Measurements from ENCODE around the gene MOSMO.
"Not testable (repeated sequence)": the region's sequence is repeated elsewhere in the genome, so short reads cannot be mapped to it uniquely, and the experiment has no call there.

MOSMO gene

DNA sequence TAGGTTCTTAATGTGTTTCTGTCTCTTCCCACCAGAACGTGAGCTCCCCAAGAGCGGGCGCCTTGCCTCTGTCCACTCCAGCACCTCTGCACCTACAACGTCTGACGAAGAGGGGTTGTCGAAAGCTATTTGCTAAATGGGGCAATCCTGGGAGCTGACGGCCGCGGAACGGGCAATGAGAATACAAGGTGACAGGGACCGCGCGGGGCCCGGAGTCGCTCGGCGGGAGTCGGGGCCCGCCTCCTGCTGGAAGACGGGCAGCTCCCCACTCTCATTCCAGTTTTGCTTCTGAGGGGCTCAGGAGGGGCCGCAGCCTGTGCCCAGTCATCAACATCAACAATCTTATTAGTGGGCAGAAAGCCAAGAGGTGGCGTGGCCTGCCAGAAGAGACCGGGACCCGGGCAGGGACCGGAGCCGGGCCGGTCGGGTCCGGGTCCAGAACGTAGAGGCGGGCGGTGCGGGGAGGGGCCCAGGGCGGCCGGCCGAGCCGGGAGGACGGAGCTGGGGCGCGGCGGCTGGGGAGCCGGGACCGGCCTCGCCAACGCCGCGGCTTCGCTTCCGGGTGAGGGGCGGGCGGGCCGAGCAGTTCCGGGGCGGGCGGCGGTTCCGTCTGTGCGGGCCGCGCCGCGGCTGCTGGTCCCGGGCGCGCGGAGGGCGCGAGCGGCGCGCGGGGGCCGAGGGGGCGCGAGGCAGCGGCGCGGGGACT lies at the start of gene MOSMO:
Gene MOSMO, plus strand, starts transcription at position 603 of the 706 bp plus-strand sequence. CDS start 191 bp downstream, outside the sequence.
- peak; percentile 79 for DNase-seq

DNA sequence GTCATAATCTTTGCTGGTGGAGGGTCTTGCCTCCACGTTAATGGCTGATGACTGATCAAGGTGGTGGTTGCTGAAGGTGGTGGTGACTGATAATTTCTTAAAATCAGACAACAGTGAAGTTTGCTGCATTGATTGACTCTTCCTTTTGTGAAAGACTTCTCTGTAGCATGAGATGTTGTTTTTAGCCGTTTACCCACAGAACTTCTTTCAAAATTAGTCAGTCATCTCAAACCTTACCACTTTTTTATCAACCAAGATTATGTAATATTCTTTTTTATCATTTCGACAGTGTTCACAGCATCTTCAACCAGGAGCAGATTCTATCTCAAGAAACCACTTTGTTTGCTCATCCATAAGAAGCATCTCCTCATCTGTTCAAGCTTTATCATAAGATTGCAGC lies 48.9 kb upstream of the MOSMO start:
- peak; percentile 73 for DNase-seq

DNA sequence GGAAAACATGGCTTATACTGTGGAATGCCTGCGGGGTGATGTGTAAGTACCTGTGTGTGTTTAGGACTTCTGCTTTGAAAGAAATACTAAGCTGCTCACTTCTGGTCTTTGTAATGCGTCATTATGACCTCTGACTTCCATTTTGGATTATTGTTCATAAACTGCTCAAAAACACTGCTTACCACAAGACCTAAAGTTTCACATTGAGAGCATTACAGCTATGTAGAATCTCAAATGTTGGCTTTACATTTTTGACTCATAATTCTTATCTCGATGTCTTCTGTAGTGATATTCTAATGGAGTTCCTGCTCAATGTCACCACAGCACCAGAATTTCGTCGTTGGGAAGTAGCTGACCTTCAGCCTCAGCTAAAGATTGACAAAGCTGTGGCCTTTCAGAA lies 45.4 kb upstream of the MOSMO start:
- no peak for DNase-seq

DNA sequence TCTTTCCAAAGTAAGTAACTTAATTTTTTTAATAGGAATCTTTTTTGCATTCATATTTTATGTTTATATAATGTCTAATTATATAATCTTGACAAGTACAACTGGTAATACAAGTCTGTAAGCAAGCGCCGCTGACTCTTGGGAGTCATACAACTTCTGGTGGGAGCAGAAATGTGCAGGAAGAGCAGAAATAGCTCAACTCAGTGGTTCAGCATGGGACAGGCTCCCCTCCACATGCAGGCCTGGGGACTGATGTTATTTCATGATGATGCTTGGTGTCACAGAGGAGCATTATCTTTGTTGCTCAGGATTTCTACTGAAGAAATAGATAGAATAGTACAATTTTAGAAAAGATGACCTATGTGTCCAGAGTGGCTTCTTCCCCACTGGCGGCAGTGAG lies 44.0 kb upstream of the MOSMO start:
- DNase-seq, result no peak

DNA sequence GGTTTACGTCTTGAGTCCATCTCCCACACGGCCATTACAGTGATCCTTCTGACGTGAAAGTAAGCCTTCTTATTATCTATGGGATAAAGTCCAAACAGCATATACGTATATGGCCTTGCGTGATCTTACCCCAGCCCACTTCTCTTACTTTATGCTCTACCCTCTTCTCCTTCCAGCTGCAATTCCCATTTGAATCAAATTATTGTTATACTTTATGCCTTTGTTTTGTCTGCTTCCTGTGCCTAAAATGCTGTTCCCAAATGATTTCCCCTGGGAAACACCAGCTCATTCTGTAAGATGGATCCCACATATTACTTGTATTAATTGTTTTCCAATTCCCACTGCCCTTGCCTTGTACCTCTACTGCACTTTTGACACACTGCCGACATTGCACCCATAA lies 43.6 kb upstream of the MOSMO start:
- DNase-seq, result no peak

DNA sequence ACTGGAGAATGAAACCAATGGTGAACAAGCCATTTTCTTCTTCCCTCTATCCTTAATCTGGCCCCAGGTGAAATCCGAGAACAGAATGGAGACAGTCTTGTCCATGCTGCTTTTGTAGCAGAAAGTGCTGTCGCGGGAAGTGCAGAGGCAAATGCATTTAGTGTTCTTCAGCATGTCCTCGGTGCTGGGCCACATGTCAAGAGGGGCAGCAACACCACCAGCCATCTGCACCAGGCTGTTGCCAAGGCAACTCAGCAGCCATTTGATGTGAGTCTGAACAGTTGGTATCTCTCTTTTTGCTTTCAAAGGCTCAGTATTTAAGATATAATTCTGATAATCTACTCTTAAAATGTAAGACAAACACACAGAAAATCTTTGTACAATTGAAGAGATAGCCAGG lies 36.1 kb upstream of the MOSMO start:
- no peak for DNase-seq

DNA sequence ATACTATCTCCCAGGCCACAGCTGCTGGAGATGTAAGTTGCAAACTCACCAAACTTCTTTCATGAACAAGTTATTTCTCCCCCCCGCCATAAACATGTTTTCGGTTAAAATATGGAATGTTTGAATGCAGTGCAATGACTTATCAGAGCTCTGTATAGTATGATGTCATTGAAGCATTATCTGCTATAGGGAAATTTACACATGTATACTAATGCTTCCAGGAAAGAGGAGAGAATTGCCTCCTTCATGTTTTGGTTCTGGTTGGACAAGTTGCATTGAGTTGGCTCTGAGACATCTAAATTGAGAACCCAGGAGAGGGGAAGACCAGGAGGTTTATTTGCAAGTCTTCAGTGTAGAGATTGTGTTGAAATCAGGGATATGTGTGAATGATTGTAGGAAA lies 34.0 kb upstream of the MOSMO start:
- DNase-seq, result no peak

DNA sequence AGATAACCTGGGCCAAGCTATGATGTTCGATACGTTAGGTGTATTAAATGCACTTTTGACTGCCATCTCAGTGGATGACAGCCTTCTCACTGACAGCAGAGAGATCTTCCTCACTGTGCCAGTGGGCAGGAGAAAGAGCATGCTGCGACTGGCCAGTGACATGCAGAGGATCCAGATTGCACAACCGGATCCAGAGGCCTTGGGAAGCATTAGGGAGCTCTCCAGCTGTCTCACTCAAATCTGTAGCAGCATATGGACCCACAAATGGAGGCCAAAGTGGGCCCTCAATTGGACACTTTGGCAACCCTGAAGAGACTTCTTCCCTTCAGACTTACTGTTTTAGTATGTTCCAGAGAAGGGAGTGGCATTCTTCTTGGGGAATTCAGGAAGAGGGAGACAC lies 27.9 kb upstream of the MOSMO start:
- DNase-seq, result no peak

DNA sequence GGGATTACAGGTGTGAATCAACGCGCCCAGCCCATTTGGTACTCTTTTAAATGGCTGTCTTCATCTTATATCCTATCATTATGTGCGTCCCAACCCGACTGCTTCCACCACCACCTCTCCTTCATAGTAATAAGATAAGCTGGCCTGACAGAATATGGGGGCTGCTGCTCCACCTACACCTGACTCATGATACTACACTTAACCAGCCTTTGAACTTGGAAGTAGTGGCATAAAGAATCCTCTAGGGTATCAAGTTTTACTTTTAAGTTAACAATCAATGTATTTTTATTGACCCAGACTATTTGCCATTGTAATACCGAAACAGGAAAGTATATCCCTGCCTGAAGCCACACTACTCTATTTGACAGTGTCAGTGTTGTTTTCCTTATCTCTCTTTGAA lies 25.8 kb upstream of the MOSMO start:
- peak; percentile 23 for DNase-seq

DNA sequence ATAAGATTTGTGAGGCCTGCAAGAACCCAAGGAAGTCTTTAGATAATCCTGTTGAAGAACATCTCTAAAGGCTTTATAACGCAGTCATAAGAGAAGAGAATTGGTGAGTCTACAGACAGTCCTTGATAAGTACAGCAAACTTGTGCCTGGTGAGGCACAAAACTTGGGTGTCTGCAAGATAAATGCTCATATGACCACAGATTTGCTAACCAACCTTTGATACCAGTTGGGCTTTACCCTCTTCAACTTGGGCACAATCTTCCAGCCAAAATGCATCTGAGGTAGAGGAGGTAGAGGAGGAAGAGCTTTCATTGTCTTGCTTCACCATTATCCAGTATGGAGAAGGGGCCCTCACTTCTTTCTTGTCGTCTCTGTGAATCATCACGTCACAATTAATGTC lies 23.8 kb upstream of the MOSMO start:
- DNase-seq, result no peak

DNA sequence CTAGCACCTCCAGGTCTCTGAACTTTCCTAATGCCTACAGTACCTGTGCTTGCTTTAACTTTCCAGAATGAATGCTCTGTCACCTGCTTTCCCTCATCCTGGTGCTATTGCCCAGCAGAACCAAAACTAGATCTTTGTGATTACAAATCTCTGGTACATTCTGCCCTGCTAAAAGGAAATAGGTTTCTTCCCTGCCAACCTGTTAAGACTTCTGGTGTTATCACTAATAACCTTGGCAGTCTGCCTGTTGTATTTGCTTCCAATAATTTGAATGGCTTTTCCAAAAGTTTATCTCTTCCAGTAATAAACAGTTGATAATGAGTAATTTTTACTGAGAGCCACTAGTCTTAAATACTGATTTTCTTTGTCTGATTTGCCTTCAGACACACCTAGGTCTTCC lies 22.4 kb upstream of the MOSMO start:
- no peak for DNase-seq

DNA sequence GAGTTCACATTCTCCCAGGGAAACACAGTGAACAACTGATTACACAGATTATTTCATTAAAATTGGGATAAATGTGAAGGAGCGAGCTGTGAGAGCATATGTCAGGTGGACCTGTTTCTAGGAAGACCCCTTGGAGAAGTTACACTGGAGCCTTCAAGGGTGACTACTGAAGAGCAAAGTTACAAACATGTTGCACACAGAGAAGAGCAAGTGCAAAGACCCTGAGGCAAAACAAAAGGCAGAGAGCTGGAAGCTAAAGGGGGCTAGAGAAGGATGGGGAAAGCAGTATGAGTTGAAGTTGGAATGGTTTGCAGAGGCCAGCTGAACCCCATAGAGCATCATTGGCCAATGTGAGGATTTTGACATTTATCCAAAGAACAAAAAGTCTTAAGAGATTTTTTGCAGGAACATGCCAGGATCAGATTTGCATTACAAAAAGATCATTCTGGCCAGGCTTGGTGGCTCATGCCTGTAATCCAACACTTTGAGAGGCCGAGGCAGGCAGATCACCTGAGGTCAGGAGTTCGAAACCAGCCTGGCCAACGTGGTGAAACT lies 21.1 kb upstream of the MOSMO start:
- DNase-seq, result no peak

DNA sequence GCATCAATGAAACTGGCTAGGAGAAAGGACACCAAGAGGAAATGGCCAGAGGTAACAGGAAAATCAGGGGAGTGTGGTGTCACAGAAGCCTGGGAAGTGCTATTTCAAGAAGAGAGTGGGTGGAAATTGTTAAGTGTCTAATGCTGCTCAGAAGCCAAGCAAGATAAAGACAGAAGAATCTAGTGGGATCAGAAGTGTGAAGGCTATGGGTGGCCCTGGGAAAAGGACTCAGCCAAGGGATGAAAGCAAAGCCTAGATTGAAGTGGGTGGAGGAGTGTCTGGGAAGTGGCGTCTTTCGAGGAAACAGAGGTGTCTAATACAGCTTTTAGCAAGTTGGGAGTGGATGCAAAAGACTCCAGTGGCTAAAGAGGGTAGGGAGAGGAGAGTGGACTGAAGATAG lies 20.4 kb upstream of the MOSMO start:
- no peak for DNase-seq

DNA sequence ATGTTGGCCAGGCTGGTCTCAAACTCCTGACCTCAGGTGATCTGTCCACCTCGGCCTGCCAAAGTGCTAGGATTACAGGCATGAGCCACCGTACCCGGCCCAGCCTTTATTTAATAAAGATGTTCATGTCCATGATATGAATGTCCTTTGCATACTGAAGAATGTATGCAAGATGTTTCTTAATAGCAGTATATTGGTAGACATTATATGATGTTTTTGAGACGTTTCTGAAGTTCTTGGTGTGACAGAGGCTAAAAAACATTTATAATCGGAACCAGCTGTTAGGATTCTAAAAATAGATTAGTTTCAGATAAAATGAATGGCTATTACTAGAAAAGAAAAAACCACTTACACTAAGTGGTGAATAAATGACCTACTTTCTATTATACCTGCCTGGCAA lies 18.8 kb upstream of the MOSMO start:
- DNase-seq, result no peak

DNA sequence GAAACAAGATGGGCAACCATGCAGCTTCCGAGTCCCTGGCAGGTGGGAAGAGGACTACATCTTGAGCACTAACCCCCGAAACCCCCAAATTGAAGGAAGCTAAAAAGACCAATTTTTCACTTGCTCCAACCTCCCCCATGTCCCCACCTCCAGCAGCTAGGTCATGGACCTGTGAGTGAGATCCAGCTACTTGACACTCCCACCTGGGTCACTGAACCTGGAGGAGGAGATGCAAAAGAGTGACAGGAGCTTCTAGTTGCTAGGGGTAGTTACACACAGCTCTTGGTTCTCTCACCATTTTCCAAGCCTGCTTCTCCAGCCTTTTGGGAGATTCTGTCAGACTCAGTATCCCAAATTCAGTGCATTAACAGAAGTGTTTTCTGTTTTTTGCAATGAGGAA lies 18.2 kb upstream of the MOSMO start:
- no peak for DNase-seq

DNA sequence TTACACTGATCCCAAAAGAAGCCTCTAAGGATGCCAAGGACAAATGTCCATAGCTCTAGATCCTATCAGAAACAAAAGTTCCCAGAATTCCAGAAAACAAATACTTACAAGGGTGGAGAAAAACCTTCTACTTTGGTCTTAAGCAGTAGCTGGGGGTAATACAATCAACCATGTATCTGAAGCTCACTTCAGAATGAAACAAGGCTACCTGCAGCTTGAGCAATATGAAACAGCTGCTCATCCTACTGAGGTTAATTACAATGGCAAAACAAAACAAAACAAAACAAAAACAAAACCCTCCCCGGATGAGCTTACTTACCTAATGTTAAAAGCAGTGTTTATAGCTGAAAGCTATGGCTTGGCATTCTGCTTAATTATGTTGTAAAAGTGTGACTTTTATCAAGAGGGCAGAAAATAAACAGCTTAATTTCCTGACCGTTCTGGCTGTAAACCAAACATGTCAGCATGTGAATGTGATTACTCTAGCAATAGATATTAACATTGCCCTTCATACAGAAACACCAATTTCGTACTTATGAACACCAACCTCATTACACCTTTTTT lies 17.4 kb upstream of the MOSMO start:
- DNase-seq, result no peak

DNA sequence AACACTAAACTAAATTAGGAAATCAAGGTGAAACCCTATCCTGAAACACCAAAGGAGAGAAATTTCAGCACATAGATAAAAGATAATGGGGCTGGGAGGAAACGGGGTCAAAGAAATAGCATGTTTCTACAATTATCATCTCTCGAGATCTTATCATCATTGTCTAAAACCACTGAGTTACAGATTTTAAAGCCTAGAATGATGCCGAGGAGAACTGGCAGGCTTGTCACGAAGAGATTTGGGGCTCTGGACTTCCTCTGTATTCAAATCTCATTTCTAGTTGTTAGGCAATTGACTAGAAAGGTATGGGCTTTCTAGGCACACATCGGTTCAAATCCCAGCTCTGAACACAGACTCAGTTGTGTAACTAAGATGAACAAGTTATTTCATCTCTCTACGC lies 16.3 kb upstream of the MOSMO start:
- DNase-seq, result peak; percentile 61

DNA sequence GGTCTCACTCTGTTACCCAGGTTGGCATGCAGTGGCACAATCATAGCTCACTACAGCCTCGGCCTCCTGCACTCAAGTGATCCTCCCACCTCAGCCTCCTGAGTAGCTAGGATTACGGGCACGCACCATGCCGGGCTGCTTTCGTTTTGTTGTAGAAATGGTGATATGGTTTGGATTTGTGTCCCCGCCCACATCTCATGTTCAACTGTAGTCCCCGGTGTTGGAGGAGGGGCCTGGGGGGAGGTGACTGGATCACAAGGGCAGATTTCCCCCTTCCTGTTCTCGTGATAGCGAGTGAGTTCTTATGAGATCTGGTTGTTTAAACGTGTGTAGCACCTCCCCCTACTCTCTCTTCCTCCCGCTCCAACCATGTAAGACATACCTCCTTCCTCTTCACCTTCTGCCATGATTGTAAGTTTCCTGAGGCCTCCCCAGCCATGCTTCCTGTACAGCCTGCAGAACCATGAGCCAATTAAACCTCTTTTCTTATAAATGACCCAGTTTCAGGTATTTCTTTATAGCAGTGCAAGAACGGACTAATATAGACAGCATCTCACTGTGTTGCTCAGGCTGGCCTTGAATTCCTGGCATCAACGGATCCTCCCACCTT lies 12.9 kb upstream of the MOSMO start:
- DNase-seq, result peak; percentile 24

DNA sequence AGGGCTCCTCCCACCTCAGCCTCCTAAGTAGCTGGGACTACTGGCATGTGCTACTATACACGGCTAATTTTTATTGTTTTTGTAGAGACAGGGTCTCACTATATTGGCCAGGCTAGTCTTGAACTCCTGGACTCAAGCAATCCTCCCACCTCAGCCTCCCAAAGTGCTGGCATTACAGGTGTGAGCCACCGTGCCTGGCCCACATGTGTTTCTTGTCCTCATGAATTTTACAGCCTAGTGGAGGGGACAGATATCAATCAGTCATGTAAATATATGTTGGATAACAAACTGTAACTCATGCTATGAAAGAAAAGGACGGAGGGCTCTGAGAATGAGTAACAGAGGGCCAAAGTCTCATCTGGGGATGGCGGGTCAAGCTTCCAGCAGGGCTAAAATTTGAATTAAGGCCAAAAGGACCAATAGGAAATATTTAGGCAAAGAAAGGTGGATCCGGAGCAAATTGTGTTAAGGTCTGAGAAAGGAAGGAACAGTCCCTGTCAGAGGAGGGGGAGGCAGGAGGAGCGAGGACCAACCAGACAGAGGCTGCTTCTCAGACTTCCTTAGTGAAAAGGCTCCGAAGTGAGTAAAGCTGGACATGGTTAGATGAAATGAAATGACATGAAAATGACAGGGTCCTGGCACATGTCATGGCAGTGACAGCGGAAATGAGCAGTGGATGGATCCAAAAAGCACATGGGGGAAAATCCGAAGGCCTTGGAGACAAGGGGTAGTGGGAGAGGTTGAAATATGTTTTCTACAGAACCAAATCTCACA lies 10.8 kb upstream of the MOSMO start:
- DNase-seq, result no peak

DNA sequence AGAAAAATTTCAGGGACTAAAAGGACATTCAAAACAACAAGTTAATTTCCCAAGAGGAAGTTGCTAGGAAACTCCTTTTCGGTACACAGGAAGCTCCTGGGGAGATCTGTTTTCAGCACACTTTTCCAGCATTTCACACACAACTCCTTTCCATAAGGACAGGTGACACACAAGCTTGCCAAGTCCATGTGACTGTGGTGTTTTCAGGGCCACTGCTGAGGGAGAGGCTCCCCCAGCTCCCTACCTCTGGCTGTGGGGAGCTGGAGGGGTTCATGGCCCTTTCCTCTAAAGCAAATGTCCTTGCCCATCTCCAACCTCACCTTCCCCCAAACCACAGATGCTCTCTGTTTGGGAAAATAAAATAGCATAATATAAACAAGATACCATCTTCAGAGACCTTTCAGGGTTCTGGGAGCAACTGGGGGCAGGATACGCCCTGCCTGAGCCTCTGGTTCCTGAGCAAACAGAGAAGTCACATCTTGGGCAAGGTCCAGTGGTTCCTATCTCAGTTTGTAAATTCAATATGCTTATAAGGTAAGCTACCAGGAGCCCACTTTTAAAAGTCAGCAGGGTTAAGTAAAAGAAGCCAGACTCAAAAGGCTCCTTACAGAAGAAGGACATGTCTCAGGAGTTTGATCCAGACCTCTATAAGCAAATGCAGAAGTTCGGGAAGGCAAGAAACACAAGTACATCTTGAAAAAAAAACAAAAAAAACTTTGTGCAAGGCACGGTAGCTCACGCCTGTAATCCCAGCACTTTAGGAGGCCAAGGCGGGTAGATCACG lies 10.0 kb upstream of the MOSMO start:
- no peak for DNase-seq

DNA sequence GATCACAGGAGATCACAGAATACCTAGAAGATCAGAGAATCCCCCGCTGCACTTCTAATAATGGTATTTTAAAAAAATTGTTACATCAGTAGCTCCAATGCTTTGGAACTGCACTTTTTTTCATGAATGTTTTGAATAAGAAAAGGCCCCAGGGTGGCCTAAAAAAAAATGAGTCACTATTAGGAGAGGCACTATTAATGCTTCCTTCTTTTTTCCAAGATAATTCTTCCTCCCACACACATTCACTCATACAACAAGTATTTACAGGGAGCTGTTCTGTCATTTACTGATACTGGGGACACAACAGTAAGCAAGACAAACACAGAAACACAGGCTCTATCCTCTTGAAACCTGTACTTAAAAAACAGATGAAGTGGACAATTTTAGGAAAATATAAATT lies 6.3 kb upstream of the MOSMO start:
- DNase-seq, result no peak

DNA sequence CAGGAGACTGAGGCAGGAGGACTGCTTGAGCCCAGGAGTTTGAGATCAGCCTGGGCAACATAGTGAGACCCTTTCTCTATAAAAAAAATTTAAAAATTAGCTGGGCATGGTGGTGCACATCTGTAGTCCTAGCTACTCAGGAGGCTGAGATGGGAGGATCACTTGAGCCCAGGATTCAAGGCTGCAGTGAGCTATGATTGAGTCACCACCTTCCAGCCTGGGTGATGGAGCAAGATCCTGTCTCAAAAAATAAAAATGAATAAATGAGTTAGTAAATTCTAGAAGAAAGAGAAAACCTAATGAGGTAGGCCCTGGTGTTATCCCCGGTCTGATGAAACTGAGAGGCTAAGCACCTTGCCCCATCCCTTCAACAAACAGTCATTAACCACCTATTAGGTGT lies 5.9 kb upstream of the MOSMO start:
- DNase-seq, result not testable (repeated sequence)

DNA sequence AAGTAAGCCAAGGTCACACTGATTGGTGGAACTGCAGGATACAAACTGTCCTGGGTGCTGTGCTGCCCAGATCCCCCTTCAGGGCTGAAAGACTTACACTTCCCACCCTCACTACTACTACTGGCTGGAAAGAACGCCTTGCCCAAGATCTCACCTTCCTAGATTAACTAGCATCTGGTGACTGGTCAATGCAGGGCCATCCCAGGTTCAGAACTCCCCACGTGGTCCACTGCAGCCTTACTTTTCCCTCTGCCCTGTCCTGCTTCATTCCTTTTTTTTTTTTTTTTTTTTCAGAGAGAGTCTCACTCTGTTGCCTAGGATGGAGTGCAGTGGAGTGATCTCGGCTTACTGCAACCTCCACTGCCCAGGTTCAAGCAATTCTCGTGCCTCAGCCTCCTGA lies 4.7 kb upstream of the MOSMO start:
- no peak for DNase-seq
